Raji (cell line): ENCODE measurements around the gene PPP1R26.

Experiments used
- POLR2A ChIP-seq: IDR thresholded peaks from 2 replicates; pipeline ENCODE4 v1.6.1; 2011; ENCODE audit warnings: low read depth, low read length, control low read depth; ENCODE audit not compliant: insufficient read depth

The PPP1R26 gene

DNA sequence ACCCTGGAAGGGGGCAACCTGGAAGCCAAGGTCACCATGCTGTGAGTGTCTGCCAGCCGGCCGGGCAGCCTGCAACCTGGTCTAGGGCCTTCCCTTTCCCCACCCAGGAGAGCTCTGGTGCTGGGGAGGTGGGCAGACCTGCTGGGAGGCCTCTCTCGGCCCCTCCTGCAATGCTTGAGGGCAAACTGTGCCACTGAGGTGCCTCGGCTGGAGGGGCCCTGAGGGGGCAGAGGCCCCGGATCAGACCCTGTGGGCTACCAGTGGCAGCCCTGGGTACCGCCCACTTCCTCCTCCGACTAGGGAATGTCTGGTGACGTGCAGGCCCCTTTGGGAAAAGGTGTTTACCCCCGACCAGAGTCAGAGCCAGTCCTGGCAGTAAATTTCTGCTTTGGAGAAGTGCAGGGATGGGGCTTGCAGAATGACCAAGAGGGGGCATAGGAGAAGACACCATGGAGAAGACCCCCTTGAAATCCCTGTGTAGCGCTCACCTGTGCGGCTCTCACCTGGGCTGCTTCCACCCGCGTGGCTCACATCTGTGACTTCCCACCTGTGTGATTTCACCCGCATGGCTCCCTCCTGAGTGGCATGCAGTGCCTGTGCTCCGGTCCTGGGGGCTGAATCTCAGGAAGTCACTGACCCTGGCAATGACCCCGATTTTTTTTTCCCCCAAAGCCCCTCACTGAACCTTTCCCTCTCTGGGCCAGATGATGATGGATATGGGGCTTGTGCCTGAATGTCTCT lies 42.7 kb downstream of the PPP1R26 start:
- no peak for TF ChIP-seq POLR2A

GRCh38 chr9:135522931-135523330 lies 43.3 kb downstream of the PPP1R26 start:
- no peak for TF ChIP-seq POLR2A

DNA sequence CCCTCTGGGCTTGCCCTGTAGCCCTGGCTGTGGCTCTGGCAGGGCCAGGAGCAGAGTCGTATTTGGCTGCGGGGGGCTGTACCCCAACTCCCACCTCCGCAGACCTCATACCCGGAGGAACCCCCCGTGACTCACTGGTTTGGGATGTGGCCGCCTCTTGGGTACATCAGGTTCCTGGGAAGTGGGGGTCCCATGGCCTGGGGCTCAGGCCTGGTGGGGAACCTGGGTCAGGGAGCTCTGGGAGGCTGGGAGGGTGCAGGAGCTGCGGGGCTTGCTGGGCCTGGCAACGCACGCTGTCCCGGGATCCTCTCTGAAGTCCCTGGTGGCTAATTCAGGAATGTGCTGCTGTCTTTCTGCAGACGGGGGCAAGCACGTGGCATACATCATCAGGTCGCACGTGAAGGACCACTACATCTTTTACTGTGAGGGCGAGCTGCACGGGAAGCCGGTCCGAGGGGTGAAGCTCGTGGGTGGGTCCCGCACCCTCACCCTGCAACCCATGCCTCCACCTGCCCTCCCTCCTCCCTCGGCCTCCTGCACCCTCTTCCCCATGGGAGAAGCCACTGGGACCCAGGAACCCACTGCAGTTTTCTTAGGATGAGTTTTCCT lies 44.0 kb downstream of the PPP1R26 start:
- TF ChIP-seq POLR2A, result no peak

GRCh38 chr9:135524130-135524861 lies 44.7 kb downstream of the PPP1R26 start:
- no peak for TF ChIP-seq POLR2A

DNA sequence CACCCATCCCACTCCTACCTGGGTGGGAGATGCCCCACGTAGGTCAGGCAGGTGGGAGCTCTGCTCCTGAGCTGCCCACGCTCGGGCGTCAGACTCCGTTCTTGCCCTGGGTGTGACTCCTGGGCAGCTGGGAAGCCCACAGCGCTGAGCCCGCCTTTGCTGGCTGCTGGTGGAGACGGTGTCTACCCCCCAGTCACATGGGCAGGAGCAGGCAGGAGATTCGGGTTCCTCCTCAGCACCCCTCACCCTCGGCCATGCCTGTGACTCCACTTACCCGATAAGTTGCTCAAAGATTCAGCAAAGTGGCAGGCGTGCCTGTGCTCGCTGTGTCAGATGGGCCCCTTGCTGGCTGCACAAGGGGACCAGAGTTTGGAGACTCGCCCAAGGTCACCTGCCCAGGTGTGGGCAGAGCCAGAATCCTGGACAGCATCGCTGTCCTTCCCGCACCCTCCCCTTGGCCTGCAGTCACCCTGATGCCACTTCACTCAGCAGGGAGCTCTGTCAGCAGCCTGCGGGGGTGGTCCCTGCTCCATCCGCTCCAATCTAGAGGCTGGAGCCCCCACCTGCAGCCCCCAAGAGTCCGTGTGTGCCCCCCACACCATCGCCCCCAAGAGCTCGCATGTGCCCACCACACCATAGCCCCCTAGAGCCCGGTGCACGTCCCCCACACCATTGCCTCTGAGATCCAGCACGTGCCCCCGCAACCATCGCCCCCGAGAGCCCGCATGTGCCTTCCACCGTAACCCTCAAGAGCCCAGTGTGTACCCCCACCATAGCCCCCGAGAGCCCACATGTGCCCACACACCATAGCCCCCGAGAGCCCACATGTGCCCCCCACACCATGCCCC lies 45.9 kb downstream of the PPP1R26 start:
- no peak for TF ChIP-seq POLR2A

DNA sequence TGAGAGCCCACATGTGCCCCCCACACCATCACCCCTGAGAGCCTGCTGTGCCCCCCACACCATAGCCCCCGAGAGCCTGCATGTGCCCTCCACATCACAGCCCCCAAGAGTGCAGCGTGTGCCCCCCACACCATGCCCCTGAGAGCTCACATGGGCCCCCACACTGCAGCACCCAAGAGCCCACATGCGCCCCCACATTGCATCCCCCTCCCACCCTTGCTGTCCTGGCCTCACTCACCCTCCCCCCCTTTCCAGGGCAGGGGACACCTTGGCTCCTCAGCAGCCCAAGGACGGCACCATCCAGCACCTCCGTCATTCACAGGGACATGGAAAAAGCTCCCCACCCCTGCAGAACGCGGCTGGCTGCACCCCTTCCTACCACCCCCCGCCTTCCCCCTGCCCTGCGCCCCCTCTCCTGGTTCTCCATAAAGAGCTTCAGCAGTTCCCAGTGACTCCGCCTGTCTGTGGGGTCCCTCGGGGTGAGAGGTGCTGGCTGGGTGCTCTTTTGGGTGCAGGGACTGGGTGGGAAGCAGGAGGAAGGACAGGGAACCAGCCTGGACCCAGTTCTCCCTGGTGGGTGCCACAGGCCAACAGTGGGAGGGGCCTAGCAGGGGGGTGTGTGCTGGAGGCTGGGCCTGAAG lies 46.6 kb downstream of the PPP1R26 start:
- TF ChIP-seq POLR2A, result no peak

DNA sequence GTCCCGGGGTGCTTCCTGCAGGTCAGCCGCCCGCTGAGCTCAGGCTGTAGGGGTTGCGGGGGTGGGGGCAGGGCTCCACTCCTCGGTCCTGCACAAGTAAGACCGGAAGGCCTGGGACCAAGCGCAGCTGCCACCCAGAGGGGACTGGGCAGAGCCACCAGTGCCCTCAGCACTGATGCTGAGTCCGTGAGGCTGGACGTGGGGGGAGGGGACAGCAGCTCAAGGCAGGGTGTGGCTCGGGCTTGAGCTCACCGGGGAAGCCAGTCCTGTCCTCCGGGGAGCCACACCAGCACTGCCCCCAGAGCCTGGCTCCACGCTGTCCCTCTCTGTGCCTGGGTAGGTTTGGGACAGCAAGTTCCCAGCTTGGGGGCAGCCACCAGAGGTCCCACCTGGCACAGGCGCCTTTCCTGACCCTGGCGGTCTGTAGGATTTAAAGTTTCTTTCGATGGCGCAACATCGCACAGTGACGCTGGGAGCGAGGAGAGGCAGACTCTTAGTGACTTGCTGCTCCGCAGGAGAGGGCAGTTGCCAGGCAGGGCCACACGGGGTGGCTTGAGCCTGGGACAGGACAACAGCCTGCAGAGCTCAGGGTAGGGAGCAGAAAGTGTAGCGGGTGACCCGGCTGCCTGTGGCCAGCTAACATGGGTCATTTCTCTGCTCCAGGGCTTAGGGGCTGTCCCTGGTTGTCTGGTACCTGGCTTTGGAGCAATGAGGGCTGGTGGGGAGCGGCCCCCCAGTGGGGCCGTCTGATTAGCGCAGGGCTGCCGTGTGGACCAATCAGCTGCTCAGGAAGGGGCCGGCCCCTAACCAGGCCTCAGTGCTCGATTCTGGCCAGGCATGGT lies 47.4 kb downstream of the PPP1R26 start:
- TF ChIP-seq POLR2A, result no peak

DNA sequence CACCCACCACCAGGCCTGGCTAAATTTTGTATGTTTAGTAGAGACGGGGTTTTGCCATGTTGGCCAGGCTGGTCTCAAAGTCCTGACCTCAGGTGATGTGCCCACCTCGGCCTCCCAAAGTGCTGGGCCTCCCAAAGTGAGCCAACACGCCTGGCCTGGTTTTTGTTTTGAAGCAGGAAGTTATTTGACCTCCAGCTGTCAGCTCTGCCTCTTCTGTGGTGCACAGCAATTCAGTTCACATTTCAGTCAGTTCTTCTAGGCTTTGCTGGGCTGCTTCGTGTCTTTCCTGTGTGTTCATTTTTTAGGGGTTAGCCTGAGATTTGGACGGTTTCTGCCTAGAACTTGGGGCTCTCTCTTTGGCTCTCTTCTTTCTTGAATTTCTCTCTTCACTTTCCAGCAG lies 50.6 kb downstream of the PPP1R26 start:
- TF ChIP-seq POLR2A, result no peak

DNA sequence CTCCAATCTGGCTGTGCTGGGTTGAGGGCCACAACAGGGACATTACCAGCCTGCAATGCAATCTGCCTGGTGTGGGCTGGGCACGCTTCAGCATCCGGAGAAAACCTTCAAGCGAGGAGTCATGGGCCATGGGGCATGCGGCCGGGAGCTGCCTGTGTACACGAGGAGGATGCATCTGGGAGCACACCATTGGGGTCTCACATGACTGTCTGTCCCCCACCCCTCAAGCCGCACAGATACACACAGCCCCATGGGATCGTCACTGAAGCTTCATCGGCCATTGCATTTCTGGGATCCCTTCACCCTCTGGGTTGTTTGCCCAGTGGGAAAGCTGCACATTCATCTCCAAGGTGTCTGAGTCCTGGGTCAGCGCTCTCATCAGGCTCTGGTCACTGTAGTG lies 51.5 kb downstream of the PPP1R26 start:
- TF ChIP-seq POLR2A, result no peak

DNA sequence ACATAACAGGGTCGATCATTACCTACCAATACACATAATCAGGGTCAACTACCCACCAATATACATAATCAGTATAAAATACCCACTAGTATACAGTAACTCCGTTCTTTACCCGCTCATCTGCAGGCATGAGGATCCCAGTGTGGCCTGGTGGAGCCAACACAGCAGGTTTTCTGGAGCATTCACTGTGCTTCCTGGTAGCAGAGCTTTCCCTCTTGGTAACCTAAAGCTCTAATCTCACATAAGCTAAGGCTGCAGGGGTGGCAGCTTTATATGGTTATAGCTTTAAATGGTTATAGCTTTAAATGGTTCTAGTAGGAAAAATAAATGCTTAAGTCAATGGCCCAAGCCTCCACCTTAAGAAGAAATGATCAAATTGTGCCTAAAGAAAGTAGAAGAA lies 53.5 kb downstream of the PPP1R26 start:
- TF ChIP-seq POLR2A, result no peak

- no peak for TF ChIP-seq POLR2A
These were observed 54.1 kb downstream of the PPP1R26 start for GRCh38 chr9:135533674-135534073.

DNA sequence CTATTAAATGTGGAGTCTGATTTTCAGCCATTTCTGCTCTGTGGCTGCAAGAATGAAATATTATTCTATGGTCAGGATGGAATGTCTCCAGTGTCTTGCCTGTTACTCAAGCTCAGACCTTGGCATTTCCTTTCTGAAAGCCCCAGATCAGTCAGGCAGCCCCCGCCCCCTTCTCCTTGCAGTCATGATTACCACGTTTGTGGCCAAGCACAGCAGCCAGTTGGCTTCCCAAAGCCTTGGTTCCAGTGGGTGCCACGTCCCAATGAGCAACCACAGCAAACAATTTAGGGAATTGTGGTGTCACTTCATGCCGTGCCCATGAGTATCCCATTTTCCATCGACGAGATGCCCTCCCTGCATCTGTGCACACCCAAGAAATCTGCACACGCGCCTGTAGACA lies 56.6 kb downstream of the PPP1R26 start:
- TF ChIP-seq POLR2A, result no peak
